NT2/D1 (cell line): ENCODE measurements around the gene PLSCR4.

ENCODE experiments used
- SUZ12 ChIP-seq: IDR thresholded peaks from 2 replicates; pipeline ENCODE4 v1.6.1; 2011; ENCODE audit not compliant: insufficient read length, insufficient read depth; ENCODE audit errors: extremely low read depth
- ZNF274 ChIP-seq: IDR thresholded peaks from 2 replicates; pipeline ENCODE4 v1.6.1; 2011; ENCODE audit warnings: mild to moderate bottlenecking, low read depth, low read length

DNA sequence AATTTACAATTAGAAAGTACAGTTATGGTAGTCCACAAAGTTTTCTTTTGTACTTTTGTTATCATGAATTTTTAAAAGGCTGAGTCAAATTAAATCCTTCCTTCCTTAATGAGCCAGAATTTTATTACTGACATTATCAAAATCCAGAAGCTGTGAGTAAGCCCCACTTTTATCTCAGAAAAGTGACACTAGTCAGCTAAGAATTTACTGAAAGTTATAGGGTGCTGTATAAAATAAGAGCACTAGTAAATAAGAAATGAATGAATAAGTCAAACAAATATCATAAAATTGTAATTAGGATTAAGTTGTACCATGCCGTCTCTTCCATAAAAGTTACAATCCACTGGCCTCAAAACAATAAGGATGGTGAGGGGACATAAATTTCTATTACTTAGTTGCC, 105.3 kb downstream of the PLSCR4 start:
- TF ChIP-seq SUZ12 (no peak), ZNF274 (no peak)
